NCI-H1694 treated with DMSO at 0.1 percent for 48 hours (cell line): ENCODE measurements around the gene FOCAD.
"Not testable (repeated sequence)": the region's sequence is repeated elsewhere in the genome, so short reads cannot be mapped to it uniquely, and the experiment has no call there.

Experiments
- DNase-seq: peaks from one replicate; lab custom pipeline; 2025; lab: John Stamatoyannopoulos, UW

FOCAD gene

GRCh38 chr9:20962536-20963225 lies 278.6 kb downstream of the FOCAD start:
- DNase-seq: no peak

GRCh38 chr9:20972684-20973083 lies 288.6 kb downstream of the FOCAD start:
- DNase-seq: no peak

- DNase-seq: not testable (repeated sequence)
Measured at GRCh38 chr9:20973246-20973947, 289.3 kb downstream of the FOCAD start.

- DNase-seq: not testable (repeated sequence)
Measured at GRCh38 chr9:20974191-20974938, 290.3 kb downstream of the FOCAD start.

GRCh38 chr9:20978249-20978648 lies 294.2 kb downstream of the FOCAD start:
- no peak for DNase-seq

GRCh38 chr9:20980832-20981455 lies 296.9 kb downstream of the FOCAD start:
- DNase-seq: peak; percentile 7

GRCh38 chr9:20981486-20981885 lies 297.4 kb downstream of the FOCAD start:
- no peak for DNase-seq

GRCh38 chr9:20984506-20984905 lies 300.4 kb downstream of the FOCAD start:
- no peak for DNase-seq

GRCh38 chr9:20985851-20986600 lies 302.0 kb downstream of the FOCAD start:
- DNase-seq: no peak

GRCh38 chr9:20987521-20987920 lies 303.5 kb downstream of the FOCAD start:
- DNase-seq: no peak

- no peak for DNase-seq
Measured at GRCh38 chr9:20988061-20988460, 304.0 kb downstream of the FOCAD start.

GRCh38 chr9:20988671-20989315 lies 304.7 kb downstream of the FOCAD start:
- no peak for DNase-seq

GRCh38 chr9:20989923-20990341 lies 305.9 kb downstream of the FOCAD start:
- no peak for DNase-seq

GRCh38 chr9:20990867-20991266 lies 306.8 kb downstream of the FOCAD start:
- DNase-seq: no peak

GRCh38 chr9:20994486-20994885 lies 310.4 kb downstream of the FOCAD start:
- no peak for DNase-seq

GRCh38 chr9:20995616-20996015 lies 311.6 kb downstream of the FOCAD start:
- DNase-seq: no peak

- no peak for DNase-seq
Measured at GRCh38 chr9:20996809-20997208, 312.8 kb downstream of the FOCAD start.

- DNase-seq: no peak
Measured at GRCh38 chr9:20997503-20998076, 313.5 kb downstream of the FOCAD start.

GRCh38 chr9:21001581-21001980 lies 317.5 kb downstream of the FOCAD start:
- DNase-seq: no peak

GRCh38 chr9:21002040-21002439 lies 318.0 kb downstream of the FOCAD start:
- DNase-seq: no peak
